LNCaP clone FGC (cell line): ENCODE measurements around the gene MYO1F.
"Not testable (repeated sequence)": the region's sequence is repeated elsewhere in the genome, so short reads cannot be mapped to it uniquely, and the experiment has no call there.

Experiments
- DNase-seq: peaks from one replicate; pipeline ENCODE4 v3.0.0-alpha.2; 2011; ENCODE audit warnings: low read depth
- H3K4me3 ChIP-seq: 2 replicates; pipeline ENCODE4 v1.5.1; 2011; ENCODE audit warnings: mild to moderate bottlenecking, low read depth, low read length, control low read depth
- CTCF ChIP-seq: IDR thresholded peaks from 2 replicates; pipeline ENCODE4 v1.5.1; 2012; ENCODE audit warnings: mild to moderate bottlenecking; ENCODE audit not compliant: control insufficient read depth, insufficient read depth; ENCODE audit errors: extremely low read depth

Gene MYO1F

GRCh38 chr19:8577247-8577646 lies at the start of gene MYO1F:
Gene MYO1F (minus strand): TSS chr19:8577442. CDS start chr19:8577309, 133 bp downstream.
- DNase-seq, result no peak
- TF ChIP-seq CTCF, result no peak
- no peak within 1 kb of the TSS for H3K4me3 ChIP-seq

- TF ChIP-seq CTCF, result no peak
- no peak overlapping the region for H3K4me3 ChIP-seq
- DNase-seq, result no peak
These were observed 49.6 kb upstream of the MYO1F start for GRCh38 chr19:8626842-8627241.

GRCh38 chr19:8622886-8623285 lies 45.6 kb upstream of the MYO1F start:
- DNase-seq, H3K4me3 ChIP-seq: not testable (repeated sequence)

GRCh38 chr19:8618751-8619150 lies 41.5 kb upstream of the MYO1F start:
- H3K4me3 ChIP-seq, result no peak overlapping the region
- DNase-seq, result no peak
- TF ChIP-seq CTCF, result no peak

GRCh38 chr19:8617984-8618383 lies 40.7 kb upstream of the MYO1F start:
- no peak overlapping the region for H3K4me3 ChIP-seq
- no peak for DNase-seq
- TF ChIP-seq CTCF, result no peak

GRCh38 chr19:8617325-8617724 lies 40.1 kb upstream of the MYO1F start:
- not testable (repeated sequence) for DNase-seq, H3K4me3 ChIP-seq

GRCh38 chr19:8616861-8617260 lies 39.6 kb upstream of the MYO1F start:
- DNase-seq, result no peak
- TF ChIP-seq CTCF, result no peak

GRCh38 chr19:8615813-8616596 lies 38.8 kb upstream of the MYO1F start:
- peak; percentile 81 for TF ChIP-seq CTCF
- no peak for DNase-seq
- no peak overlapping the region for H3K4me3 ChIP-seq

More at GRCh38 chr19:8616861-8617260, 39.6 kb upstream of the MYO1F start:
- no peak overlapping the region for H3K4me3 ChIP-seq
